ENCODE data around the gene KIAA1217.

Gene KIAA1217

GRCh38 chr10:24208661-24209431 is at the start of gene KIAA1217:
Gene KIAA1217, plus strand, starts transcription at chr10:24209138. Its CDS starts 56 bp downstream, at chr10:24209194.
- Histone ChIP-seq H3K4me3 (ENCODE audit: low read depth, low read length) (peak within 1 kb of the TSS; percentile 78), H3K4me1 (ENCODE audit: control insufficient read depth, insufficient read depth, low read length, unreplicated experiment) (no peaks in the 10 kb centered on the region), H2AFZ (ENCODE audit: low read length, unreplicated experiment) (peak within 1 kb of the TSS; percentile 78), H3K27ac (ENCODE audit: low read depth, low read length) (no peak within 1 kb of the TSS), H3K79me2 (ENCODE audit: control insufficient read depth, insufficient read depth, low read length, unreplicated experiment) (no peaks in the 10 kb centered on the region), H3K27me3 (ENCODE audit: insufficient read depth, low read length) (no peaks in the 10 kb centered on the region; the same call in 1 of the 2 replicates), H3K36me3 (ENCODE audit: insufficient read depth, low read length) (no peaks in the 10 kb centered on the region)

- H2AFZ ChIP-seq (ENCODE audit: low read length, unreplicated experiment) = no peak overlapping the region
- H3K79me2 ChIP-seq (ENCODE audit: control insufficient read depth, insufficient read depth, low read length, unreplicated experiment) = no peaks in the 10 kb centered on the region
- H3K4me1 ChIP-seq (ENCODE audit: control insufficient read depth, insufficient read depth, low read length, unreplicated experiment) = no peaks in the 10 kb centered on the region
- no peak overlapping the region for H3K27ac ChIP-seq (ENCODE audit: low read depth, low read length)
- H3K36me3 ChIP-seq (ENCODE audit: insufficient read depth, low read length) = no peaks in the 10 kb centered on the region
- no peak overlapping the region for H3K4me3 ChIP-seq (ENCODE audit: low read depth, low read length)
- no peaks in the 10 kb centered on the region for H3K27me3 ChIP-seq (ENCODE audit: insufficient read depth, low read length)
These were observed 46.5 kb upstream of the KIAA1217 start for GRCh38 chr10:24162206-24162985.

- Histone ChIP-seq H3K27ac (ENCODE audit: low read depth, low read length) (no peak overlapping the region), H3K79me2 (ENCODE audit: control insufficient read depth, insufficient read depth, low read length, unreplicated experiment) (no peaks in the 10 kb centered on the region), H2AFZ (ENCODE audit: low read length, unreplicated experiment) (no peak overlapping the region), H3K27me3 (ENCODE audit: insufficient read depth, low read length) (no peaks in the 10 kb centered on the region), H3K4me3 (ENCODE audit: low read depth, low read length) (no peak overlapping the region), H3K4me1 (ENCODE audit: control insufficient read depth, insufficient read depth, low read length, unreplicated experiment) (no peaks in the 10 kb centered on the region), H3K36me3 (ENCODE audit: insufficient read depth, low read length) (no peaks in the 10 kb centered on the region)
These were observed 45.5 kb upstream of the KIAA1217 start for GRCh38 chr10:24163485-24163884.

- Histone ChIP-seq H3K4me3 (ENCODE audit: low read depth, low read length) (no peak overlapping the region), H3K27ac (ENCODE audit: low read depth, low read length) (no peak overlapping the region), H3K79me2 (ENCODE audit: control insufficient read depth, insufficient read depth, low read length, unreplicated experiment) (no peaks in the 10 kb centered on the region), H3K4me1 (ENCODE audit: control insufficient read depth, insufficient read depth, low read length, unreplicated experiment) (no peaks in the 10 kb centered on the region), H2AFZ (ENCODE audit: low read length, unreplicated experiment) (no peak overlapping the region), H3K36me3 (ENCODE audit: insufficient read depth, low read length) (no peaks in the 10 kb centered on the region), H3K27me3 (ENCODE audit: insufficient read depth, low read length) (no peaks in the 10 kb centered on the region)
These were observed 40.4 kb upstream of the KIAA1217 start for GRCh38 chr10:24168258-24169170.

GRCh38 chr10:24170199-24170598 is 38.7 kb upstream of the KIAA1217 start:
- Histone ChIP-seq H3K27me3 (ENCODE audit: insufficient read depth, low read length) (no peaks in the 10 kb centered on the region), H3K4me3 (ENCODE audit: low read depth, low read length) (no peak overlapping the region), H2AFZ (ENCODE audit: low read length, unreplicated experiment) (no peak overlapping the region), H3K79me2 (ENCODE audit: control insufficient read depth, insufficient read depth, low read length, unreplicated experiment) (no peaks in the 10 kb centered on the region), H3K36me3 (ENCODE audit: insufficient read depth, low read length) (no peaks in the 10 kb centered on the region), H3K4me1 (ENCODE audit: control insufficient read depth, insufficient read depth, low read length, unreplicated experiment) (no peaks in the 10 kb centered on the region), H3K27ac (ENCODE audit: low read depth, low read length) (no peak overlapping the region)

- Histone ChIP-seq H3K4me1 (ENCODE audit: control insufficient read depth, insufficient read depth, low read length, unreplicated experiment) (no peaks in the 10 kb centered on the region), H3K36me3 (ENCODE audit: insufficient read depth, low read length) (no peaks in the 10 kb centered on the region), H3K79me2 (ENCODE audit: control insufficient read depth, insufficient read depth, low read length, unreplicated experiment) (no peaks in the 10 kb centered on the region), H3K27me3 (ENCODE audit: insufficient read depth, low read length) (no peaks in the 10 kb centered on the region), H3K4me3 (ENCODE audit: low read depth, low read length) (no peak overlapping the region), H2AFZ (ENCODE audit: low read length, unreplicated experiment) (no peak overlapping the region), H3K27ac (ENCODE audit: low read depth, low read length) (no peak overlapping the region)
These were observed 36.0 kb upstream of the KIAA1217 start for GRCh38 chr10:24172909-24173308.

- Histone ChIP-seq H3K36me3 (ENCODE audit: insufficient read depth, low read length) (no peaks in the 10 kb centered on the region), H3K79me2 (ENCODE audit: control insufficient read depth, insufficient read depth, low read length, unreplicated experiment) (no peaks in the 10 kb centered on the region), H3K4me1 (ENCODE audit: control insufficient read depth, insufficient read depth, low read length, unreplicated experiment) (no peaks in the 10 kb centered on the region), H3K27me3 (ENCODE audit: insufficient read depth, low read length) (no peaks in the 10 kb centered on the region), H3K27ac (ENCODE audit: low read depth, low read length) (no peak overlapping the region), H3K4me3 (ENCODE audit: low read depth, low read length) (no peak overlapping the region), H2AFZ (ENCODE audit: low read length, unreplicated experiment) (no peak overlapping the region)
These were observed 34.9 kb upstream of the KIAA1217 start for GRCh38 chr10:24174014-24174413.

GRCh38 chr10:24176658-24177057 is 32.3 kb upstream of the KIAA1217 start:
- Histone ChIP-seq H3K27me3 (ENCODE audit: insufficient read depth, low read length) (no peaks in the 10 kb centered on the region), H3K27ac (ENCODE audit: low read depth, low read length) (no peak overlapping the region), H3K4me3 (ENCODE audit: low read depth, low read length) (no peak overlapping the region), H3K79me2 (ENCODE audit: control insufficient read depth, insufficient read depth, low read length, unreplicated experiment) (no peaks in the 10 kb centered on the region), H3K36me3 (ENCODE audit: insufficient read depth, low read length) (no peaks in the 10 kb centered on the region), H2AFZ (ENCODE audit: low read length, unreplicated experiment) (no peak overlapping the region), H3K4me1 (ENCODE audit: control insufficient read depth, insufficient read depth, low read length, unreplicated experiment) (no peaks in the 10 kb centered on the region)

GRCh38 chr10:24177636-24178035 is 31.3 kb upstream of the KIAA1217 start:
- Histone ChIP-seq H3K4me3 (ENCODE audit: low read depth, low read length) (no peak overlapping the region), H3K27ac (ENCODE audit: low read depth, low read length) (no peak overlapping the region)

GRCh38 chr10:24180891-24181290 is 28.0 kb upstream of the KIAA1217 start:
- no peaks in the 10 kb centered on the region for H3K36me3 ChIP-seq (ENCODE audit: insufficient read depth, low read length)
- no peaks in the 10 kb centered on the region for H3K4me1 ChIP-seq (ENCODE audit: control insufficient read depth, insufficient read depth, low read length, unreplicated experiment)
- H3K79me2 ChIP-seq (ENCODE audit: control insufficient read depth, insufficient read depth, low read length, unreplicated experiment) = no peaks in the 10 kb centered on the region
- H3K27me3 ChIP-seq (ENCODE audit: insufficient read depth, low read length) = no peaks in the 10 kb centered on the region
- H2AFZ ChIP-seq (ENCODE audit: low read length, unreplicated experiment) = no peak overlapping the region
- no peak overlapping the region for H3K4me3 ChIP-seq (ENCODE audit: low read depth, low read length)
- H3K27ac ChIP-seq (ENCODE audit: low read depth, low read length) = no peak overlapping the region

More at GRCh38 chr10:24177636-24178035, 31.3 kb upstream of the KIAA1217 start:
- H3K36me3 ChIP-seq (ENCODE audit: insufficient read depth, low read length) = no peaks in the 10 kb centered on the region
- no peaks in the 10 kb centered on the region for H3K4me1 ChIP-seq (ENCODE audit: control insufficient read depth, insufficient read depth, low read length, unreplicated experiment)
- no peaks in the 10 kb centered on the region for H3K27me3 ChIP-seq (ENCODE audit: insufficient read depth, low read length)
- no peak overlapping the region for H2AFZ ChIP-seq (ENCODE audit: low read length, unreplicated experiment)
- H3K79me2 ChIP-seq (ENCODE audit: control insufficient read depth, insufficient read depth, low read length, unreplicated experiment) = no peaks in the 10 kb centered on the region
